Measurements from ENCODE around the gene FGG. TPM values are rescaled to one million over a fixed set of nuclear protein-coding genes. Genes with fewer than 3 reads are reported as not detected.
A peak's percentile ranks its signal among the peaks of the same experiment; 100 is the strongest.

FGG gene
- polyA plus RNA-seq, 1 experiment, result not detected

GRCh38 chr4:154626793-154627484, 14.5 kb upstream of the FGG start:
- Histone ChIP-seq H3K36me3 (ENCODE audit: control insufficient read depth, insufficient read depth, low read length) (no peaks in the 10 kb centered on the region), H3K4me3 (ENCODE audit: low read depth, low read length) (no peak overlapping the region), H3K27me3 (ENCODE audit: control insufficient read depth, insufficient read depth, low read length) (peaks cover 3% of the 10 kb centered on the region; the same call in 1 of the 2 replicates)
- DNase-seq (ENCODE audit: low read depth), result no peak
- CTCF ChIA-PET, result interaction anchor here (1.0 kb wide), 1 partner anchor 12 kb away, joined by 3 read pairs; no protein-coding TSS in a partner anchor
- POLR2A ChIA-PET, result no interaction called here
- peak; percentile 62 for TF ChIP-seq CTCF (IDR thresholded peaks at IDR 0.05; ENCODE audit: insufficient read depth, low read depth, low read length)

- DNase-seq (ENCODE audit: low read depth), result no peak
- TF ChIP-seq CTCF (IDR thresholded peaks at IDR 0.05; ENCODE audit: insufficient read depth, low read depth, low read length), result no peak
- Histone ChIP-seq H3K27me3 (ENCODE audit: control insufficient read depth, insufficient read depth, low read length) (peaks cover 3% of the 10 kb centered on the region; the same call in 1 of the 2 replicates), H3K36me3 (ENCODE audit: control insufficient read depth, insufficient read depth, low read length) (no peaks in the 10 kb centered on the region), H3K4me3 (ENCODE audit: low read depth, low read length) (no peak overlapping the region)
- CTCF ChIA-PET, result interaction anchor here (1.1 to 3.2 kb wide), 3 partner anchors 14 to 74 kb away, joined by 3 to 10 read pairs (median 3); no protein-coding TSS in a partner anchor
- POLR2A ChIA-PET, result no interaction called here
Observed at GRCh38 chr4:154625971-154626370, 13.5 kb upstream of the FGG start.

GRCh38 chr4:154623995-154624394, 11.5 kb upstream of the FGG start:
- Histone ChIP-seq H3K27me3 (ENCODE audit: control insufficient read depth, insufficient read depth, low read length) (peaks cover 6% of the 10 kb centered on the region), H3K36me3 (ENCODE audit: control insufficient read depth, insufficient read depth, low read length) (no peaks in the 10 kb centered on the region), H3K4me3 (ENCODE audit: low read depth, low read length) (no peak overlapping the region)
- DNase-seq (ENCODE audit: low read depth), result no peak
- ChIA-PET CTCF (interaction anchor here (0.8 to 3.2 kb wide), 7 partner anchors 9 to 73 kb away, joined by 3 to 12 read pairs (median 5); partner anchors contain the start of gene PLRG1), POLR2A (no interaction called here)
- TF ChIP-seq CTCF (IDR thresholded peaks at IDR 0.05; ENCODE audit: insufficient read depth, low read depth, low read length), result no peak

GRCh38 chr4:154623436-154623835, 11.0 kb upstream of the FGG start:
- no peak for TF ChIP-seq CTCF (IDR thresholded peaks at IDR 0.05; ENCODE audit: insufficient read depth, low read depth, low read length)
- ChIA-PET POLR2A (no interaction called here), CTCF (interaction anchor here (0.7 to 3.2 kb wide), 7 partner anchors 9 to 323 kb away, joined by 3 to 12 read pairs (median 5); no protein-coding TSS in a partner anchor)
- Histone ChIP-seq H3K27me3 (ENCODE audit: control insufficient read depth, insufficient read depth, low read length) (peaks cover 6% of the 10 kb centered on the region), H3K36me3 (ENCODE audit: control insufficient read depth, insufficient read depth, low read length) (no peaks in the 10 kb centered on the region), H3K4me3 (ENCODE audit: low read depth, low read length) (no peak overlapping the region)
- DNase-seq (ENCODE audit: low read depth), result no peak

GRCh38 chr4:154622598-154622997, 10.1 kb upstream of the FGG start:
- H3K4me3 ChIP-seq (ENCODE audit: low read depth, low read length), result no peak overlapping the region
- no peak for DNase-seq (ENCODE audit: low read depth)
- TF ChIP-seq CTCF (IDR thresholded peaks at IDR 0.05; ENCODE audit: insufficient read depth, low read depth, low read length), result peak; percentile 37
- peaks cover 6% of the 10 kb centered on the region for H3K27me3 ChIP-seq (ENCODE audit: control insufficient read depth, insufficient read depth, low read length)
- POLR2A ChIA-PET, result no interaction called here
- CTCF ChIA-PET, result interaction anchor here (0.7 to 2.4 kb wide), 7 partner anchors 10 to 324 kb away, joined by 3 to 12 read pairs (median 5); partner anchors contain the start of gene FGB
- H3K36me3 ChIP-seq (ENCODE audit: control insufficient read depth, insufficient read depth, low read length), result no peaks in the 10 kb centered on the region

All from BJ (cell line).